SK-N-SH treated with all-trans-retinoic acid at 6 μM for 48 hours (cell line): ENCODE measurements around the gene GREM2.

Experiments
- ARNTL ChIP-seq: fragments of 450-650 bp; formaldehyde crosslinking; IDR thresholded peaks from 2 replicates; pipeline ENCODE4 v1.5.0; 2020; ENCODE audit warnings: low read depth, mild to moderate bottlenecking, moderate library complexity, borderline replicate concordance
- ESRRG ChIP-seq: fragments of 250-450 bp; sonication (Bioruptor Pico); IDR thresholded peaks from 2 replicates; pipeline ENCODE4 v1.6.1; 2021; ENCODE audit warnings: mild to moderate bottlenecking
- ISL1 ChIP-seq: fragments of 250-450 bp; sonication (Bioruptor Pico); IDR thresholded peaks from 2 replicates; pipeline ENCODE4 v2.1.2; 2022; ENCODE audit warnings: mild to moderate bottlenecking, moderate library complexity
- RARB ChIP-seq: fragments of 250-450 bp; sonication (Bioruptor Pico); IDR thresholded peaks from 2 replicates; pipeline ENCODE4 v1.8.0; 2021; ENCODE audit warnings: mild to moderate bottlenecking, moderate library complexity
- TOX ChIP-seq: fragments of 250-450 bp; sonication (Bioruptor Pico); IDR thresholded peaks from 2 replicates; pipeline ENCODE4 v1.8.0; 2021; ENCODE audit warnings: mild to moderate bottlenecking, moderate library complexity, borderline replicate concordance
- ZFP3 ChIP-seq: fragments of 250-450 bp; sonication (Bioruptor Pico); IDR thresholded peaks from 2 replicates; pipeline ENCODE4 v1.5.0; 2020; ENCODE audit warnings: mild to moderate bottlenecking, moderate library complexity
- ZFP30 ChIP-seq: fragments of 450-650 bp; formaldehyde crosslinking; IDR thresholded peaks from 2 replicates; pipeline ENCODE4 v1.5.0; 2022; ENCODE audit warnings: mild to moderate bottlenecking, moderate library complexity
- TF ChIP-seq, protein P1 (sequence below): fragments of 250-450 bp; sonication (Bioruptor Pico); IDR thresholded peaks from 2 replicates; pipeline ENCODE4 v1.8.0; 2020; ENCODE audit warnings: mild to moderate bottlenecking, moderate library complexity, borderline replicate concordance
- TF ChIP-seq, protein P2 (sequence below): fragments of 250-450 bp; sonication (Bioruptor Pico); IDR thresholded peaks from 2 replicates; pipeline ENCODE4 v1.5.1; 2020; ENCODE audit warnings: low read depth, mild to moderate bottlenecking, moderate library complexity

DNA sequence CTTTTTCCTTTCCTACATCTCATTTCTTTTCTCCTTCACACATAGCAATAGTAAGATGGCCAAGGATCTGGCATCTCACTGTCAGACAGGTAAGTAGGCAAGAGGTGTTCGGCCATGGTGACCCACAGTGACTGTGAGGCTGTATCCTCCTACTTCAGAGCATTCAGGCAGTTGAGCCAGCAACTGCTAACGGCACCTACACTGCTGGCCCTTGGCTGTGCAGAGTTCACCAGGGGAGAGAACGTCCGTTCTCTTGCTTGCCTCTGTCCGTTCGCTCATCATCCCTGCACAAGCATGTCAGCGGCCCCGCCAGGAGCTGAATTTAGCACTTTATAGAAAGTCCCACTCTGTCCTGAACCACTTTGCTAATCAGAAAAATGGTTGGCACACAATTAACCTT, 113.6 kb downstream of the GREM2 start:
- no peak for TF ChIP-seq ZFP3 (CRISPR knock-in tag)
- no peak for TF ChIP-seq ZFP30 (CRISPR knock-in tag)
- TF ChIP-seq, protein P1, sequence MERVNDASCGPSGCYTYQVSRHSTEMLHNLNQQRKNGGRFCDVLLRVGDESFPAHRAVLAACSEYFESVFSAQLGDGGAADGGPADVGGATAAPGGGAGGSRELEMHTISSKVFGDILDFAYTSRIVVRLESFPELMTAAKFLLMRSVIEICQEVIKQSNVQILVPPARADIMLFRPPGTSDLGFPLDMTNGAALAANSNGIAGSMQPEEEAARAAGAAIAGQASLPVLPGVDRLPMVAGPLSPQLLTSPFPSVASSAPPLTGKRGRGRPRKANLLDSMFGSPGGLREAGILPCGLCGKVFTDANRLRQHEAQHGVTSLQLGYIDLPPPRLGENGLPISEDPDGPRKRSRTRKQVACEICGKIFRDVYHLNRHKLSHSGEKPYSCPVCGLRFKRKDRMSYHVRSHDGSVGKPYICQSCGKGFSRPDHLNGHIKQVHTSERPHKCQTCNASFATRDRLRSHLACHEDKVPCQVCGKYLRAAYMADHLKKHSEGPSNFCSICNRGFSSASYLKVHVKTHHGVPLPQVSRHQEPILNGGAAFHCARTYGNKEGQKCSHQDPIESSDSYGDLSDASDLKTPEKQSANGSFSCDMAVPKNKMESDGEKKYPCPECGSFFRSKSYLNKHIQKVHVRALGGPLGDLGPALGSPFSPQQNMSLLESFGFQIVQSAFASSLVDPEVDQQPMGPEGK (CRISPR knock-in tag): no peak
- no peak for TF ChIP-seq ARNTL (CRISPR knock-in tag)
- no peak for TF ChIP-seq ESRRG (CRISPR knock-in tag)
- TF ChIP-seq RARB: no peak
- TF ChIP-seq, protein P2, sequence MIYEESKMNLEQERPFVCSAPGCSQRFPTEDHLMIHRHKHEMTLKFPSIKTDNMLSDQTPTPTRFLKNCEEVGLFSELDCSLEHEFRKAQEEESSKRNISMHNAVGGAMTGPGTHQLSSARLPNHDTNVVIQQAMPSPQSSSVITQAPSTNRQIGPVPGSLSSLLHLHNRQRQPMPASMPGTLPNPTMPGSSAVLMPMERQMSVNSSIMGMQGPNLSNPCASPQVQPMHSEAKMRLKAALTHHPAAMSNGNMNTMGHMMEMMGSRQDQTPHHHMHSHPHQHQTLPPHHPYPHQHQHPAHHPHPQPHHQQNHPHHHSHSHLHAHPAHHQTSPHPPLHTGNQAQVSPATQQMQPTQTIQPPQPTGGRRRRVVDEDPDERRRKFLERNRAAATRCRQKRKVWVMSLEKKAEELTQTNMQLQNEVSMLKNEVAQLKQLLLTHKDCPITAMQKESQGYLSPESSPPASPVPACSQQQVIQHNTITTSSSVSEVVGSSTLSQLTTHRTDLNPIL (CRISPR knock-in tag): no peak
- TF ChIP-seq ISL1 (CRISPR knock-in tag): no peak
- no peak for TF ChIP-seq TOX (CRISPR knock-in tag)
